PFSK-1 (cell line): ENCODE measurements around the gene FBN3.

Experiments used
- FOXP2 ChIP-seq: optimal IDR thresholded peaks from 2 replicates; pipeline ENCODE3; 2011; ENCODE audit warnings: borderline replicate concordance, control low read depth, inconsistent platforms; ENCODE audit not compliant: insufficient read depth; ENCODE audit errors: extremely low read length, extremely low read depth
- POLR2AphosphoS5 ChIP-seq: IDR thresholded peaks from 2 replicates; pipeline ENCODE4 v1.6.1; 2012; ENCODE audit warnings: low read depth, mild to moderate bottlenecking, control low read depth, low read length, moderate library complexity
- REST ChIP-seq, 2 experiments: IDR thresholded peaks; 2 replicates each; pipeline versions ENCODE4 v1.6.1 to v1.8.0; 2011 to 2012; ENCODE audit warnings: low read depth in 2 of 2, low read length in 2 of 2, control low read depth in 1 of 2, inconsistent platforms in 1 of 2, mild to moderate bottlenecking in 1 of 2, moderate library complexity in 1 of 2; ENCODE audit not compliant: insufficient read depth in 1 of 2
- SIN3A ChIP-seq: IDR thresholded peaks from 2 replicates; pipeline ENCODE4 v1.6.1; 2012; ENCODE audit warnings: mild to moderate bottlenecking, low read length, moderate library complexity, borderline replicate concordance; ENCODE audit not compliant: insufficient read depth
- TAF1 ChIP-seq: IDR thresholded peaks from 2 replicates; pipeline ENCODE4 v1.6.1; 2012; ENCODE audit warnings: low read length, control low read depth, borderline replicate concordance; ENCODE audit not compliant: insufficient read depth

- TF ChIP-seq POLR2AphosphoS5 (no peak), FOXP2 (no peak), TAF1 (no peak), SIN3A (no peak), REST (IDR thresholded peaks at IDR 0.05; ENCODE audit: insufficient read depth in 1 of 2, low read depth in 2 of 2, low read length in 2 of 2) (no peak)
Observed at GRCh38 chr19:8184274-8184673, 34.9 kb upstream of the FBN3 start.
